Neutrophil (primary cell): ENCODE data around the gene ATXN3L.
A peak's percentile ranks its signal among the peaks of the same experiment; 100 is the strongest.

Source experiments
- H3K27ac ChIP-seq: fragments of 200-600 bp; sonication (generic); 2 replicates; pipeline ENCODE4 v1.5.1; 2016; ENCODE audit warnings: mild to moderate bottlenecking, moderate library complexity
- H3K27me3 ChIP-seq: fragments of 200-600 bp; sonication (generic); 2 replicates; pipeline ENCODE4 v1.6.0; 2016; ENCODE audit warnings: mild to moderate bottlenecking
- H3K36me3 ChIP-seq: fragments of 200-600 bp; sonication (generic); 2 replicates; pipeline ENCODE4 v1.5.1; 2017
- H3K4me1 ChIP-seq, 2 experiments: fragments of 200-600 bp in 1 of 2; sonication (generic) in 1 of 2; 1 replicate in 1 of 2; 2 replicates in 1 of 2; pipeline versions ENCODE4 v1.5.1 to v1.6.1; 2013 to 2016; ENCODE audit warnings: low read depth in 1 of 2, low read length in 1 of 2, mild to moderate bottlenecking in 1 of 2, moderate library complexity in 1 of 2; ENCODE audit not compliant: control insufficient read depth in 1 of 2, insufficient read depth in 1 of 2
- H3K4me3 ChIP-seq, 2 experiments: fragments of 200-600 bp in 1 of 2; sonication (generic) in 1 of 2; 1 replicate in 1 of 2; 2 replicates in 1 of 2; pipeline ENCODE4 v1.5.1; 2013 to 2016; ENCODE audit warnings: low read depth in 1 of 2, low read length in 1 of 2, mild to moderate bottlenecking in 1 of 2, moderate library complexity in 1 of 2
- H3K9me3 ChIP-seq: fragments of 200-600 bp; sonication (generic); 2 replicates; pipeline ENCODE4 v1.5.1; 2016
- TF ChIP-seq, protein P1 (sequence below): fragments of 200-600 bp; sonication (generic); IDR thresholded peaks from 2 replicates; pipeline ENCODE4 v1.5.1; 2016; ENCODE audit warnings: antibody characterized with exemption

The ATXN3L gene

DNA sequence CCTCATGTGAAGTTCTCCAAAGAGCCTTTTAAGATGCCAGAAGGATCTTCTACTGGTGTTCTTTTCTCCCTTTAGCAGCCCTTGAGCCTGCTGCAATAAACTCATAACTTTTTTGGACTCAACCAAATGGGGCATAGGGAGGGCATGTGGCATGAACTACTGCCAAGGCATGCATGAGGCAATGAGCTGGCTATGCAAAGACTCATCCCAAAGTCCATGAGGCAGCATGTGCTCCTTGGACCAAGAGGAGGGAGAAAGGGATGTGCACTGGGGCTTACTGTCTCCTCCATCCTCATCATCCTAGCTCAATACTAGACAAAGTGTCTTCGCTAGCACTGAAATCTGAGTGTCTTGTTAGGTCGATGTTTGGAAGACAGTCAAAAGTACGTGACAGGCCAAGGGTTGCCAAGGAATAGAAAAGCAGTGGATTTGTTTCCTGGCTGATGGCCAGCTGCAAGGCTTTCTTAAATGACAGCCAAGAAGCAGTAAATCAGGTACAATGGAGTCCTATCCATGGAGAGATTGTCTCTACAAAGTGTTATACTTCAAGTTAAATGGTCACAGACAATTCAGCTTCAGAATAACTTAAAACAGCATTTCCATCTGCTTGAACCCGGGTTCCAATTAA, 44.5 kb upstream of the ATXN3L start:
- Histone ChIP-seq H3K9me3 (no peaks in the 10 kb centered on the region), H3K36me3 (no peaks in the 10 kb centered on the region), H3K4me1 (no peaks in the 10 kb centered on the region), H3K27me3 (no peaks in the 10 kb centered on the region), H3K4me3 (no peak overlapping the region), H3K27ac (no peak overlapping the region)
- TF ChIP-seq, protein P1, sequence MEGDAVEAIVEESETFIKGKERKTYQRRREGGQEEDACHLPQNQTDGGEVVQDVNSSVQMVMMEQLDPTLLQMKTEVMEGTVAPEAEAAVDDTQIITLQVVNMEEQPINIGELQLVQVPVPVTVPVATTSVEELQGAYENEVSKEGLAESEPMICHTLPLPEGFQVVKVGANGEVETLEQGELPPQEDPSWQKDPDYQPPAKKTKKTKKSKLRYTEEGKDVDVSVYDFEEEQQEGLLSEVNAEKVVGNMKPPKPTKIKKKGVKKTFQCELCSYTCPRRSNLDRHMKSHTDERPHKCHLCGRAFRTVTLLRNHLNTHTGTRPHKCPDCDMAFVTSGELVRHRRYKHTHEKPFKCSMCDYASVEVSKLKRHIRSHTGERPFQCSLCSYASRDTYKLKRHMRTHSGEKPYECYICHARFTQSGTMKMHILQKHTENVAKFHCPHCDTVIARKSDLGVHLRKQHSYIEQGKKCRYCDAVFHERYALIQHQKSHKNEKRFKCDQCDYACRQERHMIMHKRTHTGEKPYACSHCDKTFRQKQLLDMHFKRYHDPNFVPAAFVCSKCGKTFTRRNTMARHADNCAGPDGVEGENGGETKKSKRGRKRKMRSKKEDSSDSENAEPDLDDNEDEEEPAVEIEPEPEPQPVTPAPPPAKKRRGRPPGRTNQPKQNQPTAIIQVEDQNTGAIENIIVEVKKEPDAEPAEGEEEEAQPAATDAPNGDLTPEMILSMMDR: no peak

DNA sequence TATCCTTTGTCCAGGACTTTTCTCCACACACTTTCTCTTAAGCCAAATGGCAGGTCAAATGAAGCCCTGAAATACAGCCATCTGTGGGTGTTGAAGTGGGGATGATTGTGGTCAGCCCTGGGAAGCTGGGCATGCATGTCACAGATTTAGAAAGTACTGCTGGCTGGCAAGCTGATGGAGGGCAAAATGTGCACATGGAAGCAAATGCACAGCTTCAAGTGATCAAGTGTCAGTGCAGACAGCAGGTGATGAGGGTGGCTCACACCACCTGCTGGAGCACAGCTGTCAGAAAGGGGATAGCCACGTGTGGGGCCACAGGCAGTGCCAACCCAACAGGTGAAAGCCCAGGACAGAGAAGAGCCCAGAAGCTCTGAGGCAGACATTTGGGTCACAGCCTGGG, 40.3 kb upstream of the ATXN3L start:
- no peak overlapping the region for H3K4me3 ChIP-seq
- TF ChIP-seq, protein P1: no peak
- no peaks in the 10 kb centered on the region for H3K4me1 ChIP-seq
- H3K9me3 ChIP-seq: no peaks in the 10 kb centered on the region
- H3K27me3 ChIP-seq: no peaks in the 10 kb centered on the region
- H3K27ac ChIP-seq: no peak overlapping the region
- no peaks in the 10 kb centered on the region for H3K36me3 ChIP-seq

GRCh38 chrX:13357925-13358324, 38.1 kb upstream of the ATXN3L start:
- H3K27me3 ChIP-seq: no peaks in the 10 kb centered on the region
- H3K27ac ChIP-seq: no peak overlapping the region
- H3K36me3 ChIP-seq: no peaks in the 10 kb centered on the region
- H3K4me1 ChIP-seq: no peaks in the 10 kb centered on the region
- TF ChIP-seq, protein P1: no peak
- H3K4me3 ChIP-seq: no peak overlapping the region
- H3K9me3 ChIP-seq: no peaks in the 10 kb centered on the region

DNA sequence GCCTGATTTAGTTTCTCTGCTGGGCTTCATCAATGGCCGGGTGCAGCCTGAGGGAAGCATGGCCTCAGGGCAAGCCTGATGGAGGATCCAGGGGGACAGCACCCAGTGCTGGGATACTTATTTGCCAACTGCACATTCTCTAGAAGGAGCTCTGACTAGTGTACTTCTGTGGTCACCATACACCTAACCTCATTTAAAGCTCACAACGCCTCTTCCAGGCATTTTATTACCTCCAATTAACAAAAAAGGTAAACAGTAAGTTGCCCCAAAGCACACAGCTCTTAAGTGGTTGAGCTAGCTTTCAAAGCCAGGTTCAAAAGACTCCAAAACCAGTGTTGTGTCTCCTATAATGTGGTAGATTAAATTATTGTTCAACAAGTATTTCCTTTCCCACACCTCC, 26.8 kb upstream of the ATXN3L start:
- Histone ChIP-seq H3K27ac (no peak overlapping the region), H3K9me3 (no peaks in the 10 kb centered on the region), H3K36me3 (no peaks in the 10 kb centered on the region), H3K27me3 (no peaks in the 10 kb centered on the region), H3K4me1 (peaks cover 13 to 19% of the 10 kb centered on the region in 2 experiments), H3K4me3 (no peak overlapping the region)
- TF ChIP-seq, protein P1: no peak

DNA sequence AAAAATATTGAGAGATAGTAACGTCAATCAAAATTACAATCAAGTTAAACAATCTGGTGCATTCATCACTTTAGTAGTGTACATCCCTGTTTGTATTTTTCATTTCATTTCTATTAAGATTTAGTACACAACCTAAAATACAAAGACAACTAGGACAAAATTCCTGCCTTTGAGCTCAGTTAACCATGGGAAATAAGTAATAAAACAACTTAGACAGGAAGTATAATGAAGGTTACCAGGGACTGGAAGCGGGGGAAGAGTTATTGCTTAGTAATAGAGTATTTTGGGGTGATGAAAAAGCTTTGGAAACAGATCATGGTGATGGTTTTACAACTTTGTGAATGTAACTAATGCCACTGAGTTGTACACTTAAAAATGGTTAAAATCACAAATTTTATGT, 25.6 kb upstream of the ATXN3L start:
- TF ChIP-seq, protein P1: no peak
- Histone ChIP-seq H3K36me3 (no peaks in the 10 kb centered on the region), H3K27me3 (no peaks in the 10 kb centered on the region), H3K4me3 (no peak overlapping the region), H3K9me3 (no peaks in the 10 kb centered on the region), H3K27ac (peak overlapping the region; percentile 74), H3K4me1 (peaks cover 13 to 19% of the 10 kb centered on the region in 2 experiments)
